Large intestine (tissue), 12 donors: Measurements from ENCODE around the gene PHKA1. TPM values are rescaled to one million over a fixed set of nuclear protein-coding genes. Genes with fewer than 3 reads are reported as not detected.
"Not testable (repeated sequence)": the region's sequence is repeated elsewhere in the genome, so short reads cannot be mapped to it uniquely, and the experiment has no call there.

ENCODE experiments used
- DNase-seq, 2 donors: peaks; one replicate each; pipeline versions ENCODE4 v3.0.0 to v3.0.0-alpha.2; 2013
- H3K27ac ChIP-seq: one replicate; pipeline ENCODE4 v1.5.1; 2013; ENCODE audit warnings: low read length
- H3K27me3 ChIP-seq: 2 replicates; pipeline ENCODE4 v1.6.1; 2013; ENCODE audit warnings: low read length; ENCODE audit not compliant: control insufficient read depth, insufficient read depth
- H3K36me3 ChIP-seq: 2 replicates; pipeline ENCODE4 v1.6.1; 2013; ENCODE audit warnings: low read length; ENCODE audit not compliant: control insufficient read depth, insufficient read depth
- H3K4me1 ChIP-seq: one replicate; pipeline ENCODE4 v1.6.1; 2013; ENCODE audit warnings: low read length; ENCODE audit not compliant: control insufficient read depth, insufficient read depth
- H3K4me3 ChIP-seq: one replicate; pipeline ENCODE4 v1.5.1; 2013; ENCODE audit warnings: low read length
- H3K9me3 ChIP-seq: one replicate; pipeline ENCODE4 v1.6.1; 2013; ENCODE audit warnings: mild to moderate bottlenecking, low read depth, low read length, moderate library complexity; ENCODE audit not compliant: control insufficient read depth
- WGBS: methylation state at CpG from one replicate; pipeline ENCODE4 v1.1.5; 2013; ENCODE audit warnings: low lambda C conversion rate; ENCODE audit not compliant: insufficient coverage; 5-methylcytosine and 5-hydroxymethylcytosine counted together
- long read RNA-seq, 11 donors: transcript quantifications; one replicate each; lab custom pipeline, GENCODE V29; 2026
- polyA plus RNA-seq: library from polyadenylated mRNA; unstranded; fragments of 120-200 nt; gene quantifications from one replicate; pipeline ENCODE4 v1.2.1, GENCODE V29; 2013

PHKA1 gene
- polyA plus RNA-seq, result 0.67 TPM
- long read RNA-seq, donor 1, result 0 reads
- long read RNA-seq, donor 2, result 0 reads
- long read RNA-seq, donor 3, result 0 reads
- long read RNA-seq, donor 4, result 0 reads
- long read RNA-seq, donor 5, result 0 reads
- long read RNA-seq, donor 6, result 0 reads
- long read RNA-seq, donor 7, full-length matches to known transcripts, result 1 of 1 reads
- long read RNA-seq, donor 7, partial matches to known transcripts, result 0 of 1 reads
- long read RNA-seq, donor 7, other reads (novel, unspliced or antisense), result 0 of 1 reads
- long read RNA-seq, donor 8, result 0 reads
- long read RNA-seq, donor 9, result 0 reads
- long read RNA-seq, donor 10, full-length matches to known transcripts, result 1 of 1 reads
- long read RNA-seq, donor 10, partial matches to known transcripts, result 0 of 1 reads
- long read RNA-seq, donor 10, other reads (novel, unspliced or antisense), result 0 of 1 reads
- long read RNA-seq, donor 11, result 0 reads

DNA sequence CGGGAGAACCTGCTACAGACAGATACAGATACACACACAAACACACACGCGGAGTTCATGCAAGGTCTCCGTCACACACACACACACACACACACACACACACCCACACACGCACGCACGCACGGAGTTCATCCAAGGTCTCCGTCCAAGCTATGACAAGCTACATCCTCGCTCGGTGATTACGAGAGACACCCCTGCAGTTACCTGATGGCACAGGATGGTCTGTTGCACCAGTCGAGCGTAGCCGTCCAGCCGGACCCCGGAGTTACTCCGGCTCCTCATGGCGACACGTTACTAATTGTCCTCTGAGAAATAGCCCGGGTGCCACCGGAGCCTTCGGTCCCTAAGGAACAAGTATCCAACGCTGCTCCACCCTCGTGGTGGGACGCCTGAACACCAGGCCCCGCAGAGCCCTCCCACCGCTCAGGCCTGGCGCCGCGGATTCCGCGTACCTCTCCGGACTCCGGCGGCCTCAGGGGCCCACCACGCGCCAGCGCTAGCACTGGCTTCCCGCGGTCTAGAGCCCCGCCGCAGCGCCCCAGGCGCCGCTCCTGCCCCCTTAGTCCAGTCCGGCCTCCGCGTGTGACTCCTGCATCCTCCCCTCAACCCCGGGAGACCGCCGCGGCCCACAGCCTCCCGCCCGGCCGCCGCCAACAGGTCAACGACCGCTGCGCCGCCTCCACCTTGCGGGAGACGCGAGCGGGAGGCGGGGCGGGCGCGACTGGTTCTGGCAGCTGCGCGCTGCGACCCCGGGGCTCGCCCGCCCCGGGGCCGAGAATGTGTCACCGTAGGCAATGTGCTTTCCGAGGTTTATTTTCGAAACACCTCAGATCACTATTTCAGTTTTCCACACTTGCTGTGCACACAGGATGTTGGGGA is at the start of gene PHKA1:
PHKA1 (minus strand) TSS at position 708 of the 879 bp plus-strand sequence; CDS start at position 282, 426 bp downstream.
- not testable (repeated sequence) for H3K36me3 ChIP-seq, H3K27me3 ChIP-seq, H3K4me1 ChIP-seq, H3K27ac ChIP-seq, H3K9me3 ChIP-seq
- peak; percentile 21 to 22 for DNase-seq
- no CpG with 5 or more reads among the region's 80 CpGs for WGBS
- H3K4me3 ChIP-seq, result peak within 1 kb of the TSS; percentile 32

DNA sequence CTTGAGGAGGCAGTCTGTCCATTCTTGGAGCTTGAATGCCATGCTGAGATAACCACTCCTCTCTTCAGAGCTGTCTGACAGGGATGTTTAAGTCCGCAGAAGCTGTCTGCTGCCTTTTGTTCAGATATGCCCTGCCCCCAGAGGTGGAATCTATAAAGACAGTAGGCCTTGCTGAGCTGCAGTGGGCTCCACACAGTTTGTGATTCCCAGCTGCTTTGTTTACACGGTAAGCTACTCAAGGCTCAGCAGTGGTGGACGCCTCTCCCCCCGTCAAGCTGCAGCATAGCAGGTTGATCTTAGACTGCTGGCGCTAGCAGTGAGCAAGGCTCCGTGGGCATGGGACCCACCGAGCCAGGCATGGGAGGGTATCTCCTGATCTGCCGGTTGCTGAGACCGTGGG is 46.3 kb upstream of the PHKA1 start:
- H3K36me3 ChIP-seq, H3K9me3 ChIP-seq, H3K27me3 ChIP-seq, DNase-seq, H3K4me1 ChIP-seq, H3K4me3 ChIP-seq, H3K27ac ChIP-seq: not testable (repeated sequence)
- no CpG with 5 or more reads among the region's 9 CpGs for WGBS

GRCh38 chrX:72748545-72748944 is 34.4 kb upstream of the PHKA1 start:
- not testable (repeated sequence) for H3K27me3 ChIP-seq, H3K9me3 ChIP-seq, H3K27ac ChIP-seq, H3K36me3 ChIP-seq, H3K4me3 ChIP-seq, H3K4me1 ChIP-seq, DNase-seq
- no CpG with 5 or more reads among the region's 3 CpGs for WGBS

GRCh38 chrX:72745546-72745945 is 31.4 kb upstream of the PHKA1 start:
- not testable (repeated sequence) for H3K9me3 ChIP-seq, H3K36me3 ChIP-seq, DNase-seq, H3K27me3 ChIP-seq, H3K4me1 ChIP-seq, H3K4me3 ChIP-seq, H3K27ac ChIP-seq
- WGBS, result no CpG with 5 or more reads among the region's 7 CpGs

- no peak overlapping the region for H3K27ac ChIP-seq
- H3K4me3 ChIP-seq, result no peak overlapping the region
- DNase-seq, result no peak
- no CpG with 5 or more reads among the region's 1 CpG for WGBS
- no peaks in the 10 kb centered on the region for H3K9me3 ChIP-seq
- H3K4me1 ChIP-seq, result no peaks in the 10 kb centered on the region
- H3K36me3 ChIP-seq, result no peaks in the 10 kb centered on the region
- no peaks in the 10 kb centered on the region for H3K27me3 ChIP-seq
These were observed 21.5 kb upstream of the PHKA1 start for GRCh38 chrX:72735561-72735960.

DNA sequence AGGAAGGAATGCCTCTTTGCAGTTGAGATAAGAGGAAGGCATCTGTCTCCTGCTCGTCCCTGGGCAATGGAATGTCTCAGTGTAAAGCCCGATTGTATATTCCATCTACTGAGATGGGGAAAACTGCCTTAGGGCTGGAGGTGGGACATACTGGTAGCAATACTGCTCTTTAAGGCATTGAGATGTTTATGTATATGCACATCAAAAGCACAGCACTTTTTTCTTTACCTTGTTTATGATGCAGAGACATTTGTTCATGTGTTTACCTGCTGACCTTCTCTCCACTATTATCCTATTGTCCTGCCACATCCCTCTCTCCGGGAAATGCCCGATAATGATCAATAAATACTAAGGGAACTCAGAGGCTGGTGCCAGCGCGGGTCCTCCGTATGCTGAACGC is 19.5 kb upstream of the PHKA1 start:
- H3K27me3 ChIP-seq, H3K4me3 ChIP-seq, H3K4me1 ChIP-seq, H3K27ac ChIP-seq, H3K9me3 ChIP-seq, H3K36me3 ChIP-seq, DNase-seq: not testable (repeated sequence)
- WGBS, result no CpG with 5 or more reads among the region's 8 CpGs

GRCh38 chrX:72727846-72728245 is 13.7 kb upstream of the PHKA1 start:
- H3K9me3 ChIP-seq, result no peaks in the 10 kb centered on the region
- WGBS, result no CpG with 5 or more reads among the region's 7 CpGs
- H3K36me3 ChIP-seq, result no peaks in the 10 kb centered on the region
- H3K4me3 ChIP-seq, result no peak overlapping the region
- H3K27ac ChIP-seq, result no peak overlapping the region
- no peaks in the 10 kb centered on the region for H3K27me3 ChIP-seq
- H3K4me1 ChIP-seq, result no peaks in the 10 kb centered on the region
- no peak for DNase-seq

- no CpG with 5 or more reads among the region's 5 CpGs for WGBS
These were observed 2.7 kb upstream of the PHKA1 start for GRCh38 chrX:72716766-72717165.

GRCh38 chrX:72715546-72715945 is 1.4 kb upstream of the PHKA1 start:
- Histone ChIP-seq H3K27ac (no peak overlapping the region), H3K4me1 (no peaks in the 10 kb centered on the region), H3K27me3 (no peaks in the 10 kb centered on the region), H3K4me3 (no peak overlapping the region), H3K36me3 (no peaks in the 10 kb centered on the region), H3K9me3 (no peaks in the 10 kb centered on the region)
- WGBS, result no CpG with 5 or more reads among the region's 12 CpGs
- DNase-seq, result no peak

More at GRCh38 chrX:72716766-72717165, 2.7 kb upstream of the PHKA1 start:
- no peaks in the 10 kb centered on the region for H3K9me3 ChIP-seq
- no peaks in the 10 kb centered on the region for H3K4me1 ChIP-seq
- no peaks in the 10 kb centered on the region for H3K27me3 ChIP-seq
- no peak overlapping the region for H3K4me3 ChIP-seq
- H3K36me3 ChIP-seq, result no peaks in the 10 kb centered on the region
- H3K27ac ChIP-seq, result no peak overlapping the region
- no peak for DNase-seq

- no peaks in the 10 kb centered on the region for H3K27me3 ChIP-seq
- peak; percentile 6 to 32 for DNase-seq
- WGBS, result no CpG with 5 or more reads among the region's 13 CpGs
- H3K36me3 ChIP-seq, result no peaks in the 10 kb centered on the region
- H3K4me3 ChIP-seq, result peak overlapping the region; percentile 32
- H3K9me3 ChIP-seq, result no peaks in the 10 kb centered on the region
- no peaks in the 10 kb centered on the region for H3K4me1 ChIP-seq
- no peak overlapping the region for H3K27ac ChIP-seq
These were observed 391 bp upstream of the PHKA1 start for GRCh38 chrX:72714478-72714916.
